Cardiac muscle cell (in vitro differentiated cells and primary cell): ENCODE data around the gene SLC39A1. TPM values are rescaled to one million over a fixed set of nuclear protein-coding genes. Genes with fewer than 3 reads are reported as not detected.

Experiments
- DNase-seq, 2 donors: peaks; one replicate each; pipeline versions ENCODE4 v3.0.0 to v3.0.0-alpha.2; 2010 to 2017; ENCODE audit warnings: low read depth in 1 of 2, low spot score in 1 of 2
- H3K27ac ChIP-seq: fragments of 200-600 bp; sonication (generic); 2 replicates; pipeline ENCODE4 v1.5.1; 2016
- H3K27me3 ChIP-seq: fragments of 200-600 bp; sonication (generic); 2 replicates; pipeline ENCODE4 v1.6.0; 2016; ENCODE audit warnings: control low read depth
- H3K36me3 ChIP-seq: fragments of 200-600 bp; sonication (generic); 2 replicates; pipeline ENCODE4 v1.5.1; 2016; ENCODE audit warnings: control low read depth
- H3K4me1 ChIP-seq: fragments of 200-600 bp; sonication (generic); 2 replicates; pipeline ENCODE4 v1.8.1; 2017; ENCODE audit warnings: low read depth, mild to moderate bottlenecking, mixed run types
- H3K4me3 ChIP-seq: fragments of 200-600 bp; sonication (generic); 2 replicates; pipeline ENCODE4 v1.5.1; 2016; ENCODE audit warnings: mild to moderate bottlenecking
- H3K9me3 ChIP-seq: fragments of 200-600 bp; sonication (generic); 2 replicates; pipeline ENCODE4 v1.5.1; 2017; ENCODE audit warnings: low read depth, mild to moderate bottlenecking, control low read depth
- CTCF ChIP-seq: IDR thresholded peaks from 2 replicates; pipeline ENCODE4 v1.5.1; 2012; ENCODE audit warnings: low read depth, mild to moderate bottlenecking, low read length
- polyA plus RNA-seq: library from polyadenylated mRNA; unstranded; fragments of >200 nt; fragmentation: Nextera tagmentation; extraction: Ambion mirVana; gene quantifications from 2 replicates; pipeline ENCODE4 v1.2.1, GENCODE V29; 2016
- total RNA-seq: library from RNA; depleted of rRNA; stranded (reverse); fragments of >200 nt; gene quantifications from 2 replicates; pipeline ENCODE4 v1.2.3, GENCODE V29; 2016

Gene SLC39A1
- total and polyA plus RNA-seq, 2 experiments from 2014 or later, result 71.2 to 75.8 TPM

- H3K36me3 ChIP-seq, result peaks cover 27% of the 10 kb centered on the region
- peaks cover 21% of the 10 kb centered on the region for H3K4me1 ChIP-seq
- H3K27ac ChIP-seq, result peak overlapping the region; percentile 16
Observed at GRCh38 chr1:153953859-153954365, 9.4 kb downstream of the SLC39A1 start.

GRCh38 chr1:153951801-153952200 is 11.5 kb downstream of the SLC39A1 start:
- H3K4me3 ChIP-seq, result no peak overlapping the region
- peaks cover 18% of the 10 kb centered on the region for H3K4me1 ChIP-seq
- no peak overlapping the region for H3K27ac ChIP-seq
- no peaks in the 10 kb centered on the region for H3K27me3 ChIP-seq
- no peak for DNase-seq
- TF ChIP-seq CTCF, result no peak
- H3K36me3 ChIP-seq, result peaks cover 38% of the 10 kb centered on the region
- H3K9me3 ChIP-seq, result no peaks in the 10 kb centered on the region

More at GRCh38 chr1:153953859-153954365, 9.4 kb downstream of the SLC39A1 start:
- no peaks in the 10 kb centered on the region for H3K27me3 ChIP-seq
- H3K4me3 ChIP-seq, result no peak overlapping the region
- no peak for DNase-seq
- no peak for TF ChIP-seq CTCF
- no peaks in the 10 kb centered on the region for H3K9me3 ChIP-seq

- Histone ChIP-seq H3K27ac (no peak overlapping the region), H3K9me3 (no peaks in the 10 kb centered on the region), H3K36me3 (peaks cover 38% of the 10 kb centered on the region), H3K4me1 (peaks cover 12% of the 10 kb centered on the region), H3K4me3 (no peak overlapping the region), H3K27me3 (no peaks in the 10 kb centered on the region)
- TF ChIP-seq CTCF, result no peak
- DNase-seq, result no peak
Observed at GRCh38 chr1:153951183-153951582, 12.2 kb downstream of the SLC39A1 start.

- peak; percentile 87 to 91 for DNase-seq
- peaks cover 42% of the 10 kb centered on the region for H3K36me3 ChIP-seq
- peak within 1 kb of the TSS; percentile 90 for H3K27ac ChIP-seq
Observed at GRCh38 chr1:153946622-153947241, 16.6 kb downstream of the SLC39A1 start, which contains the start of gene DENND4B. Gene DENND4B, minus strand, starts transcription at chr1:153946718. Its CDS starts 2,344 bp downstream, at chr1:153944374.

More at GRCh38 chr1:153946622-153947241, 16.6 kb downstream of the SLC39A1 start, which contains the start of gene DENND4B:
- H3K4me1 ChIP-seq, result peaks cover 5% of the 10 kb centered on the region
- H3K9me3 ChIP-seq, result no peaks in the 10 kb centered on the region
- no peaks in the 10 kb centered on the region for H3K27me3 ChIP-seq
- peak; percentile 85 for TF ChIP-seq CTCF
- peak within 1 kb of the TSS; percentile 99 for H3K4me3 ChIP-seq
